Central memory CD8-positive, alpha-beta T cell (primary cell): ENCODE data around the gene SPDYE6.
A peak's percentile ranks its signal among the peaks of the same experiment; 100 is the strongest.
"Not testable (repeated sequence)": the region's sequence is repeated elsewhere in the genome, so short reads cannot be mapped to it uniquely, and the experiment has no call there.

Experiments
- ATAC-seq: fragments of 150-1000 bp; cut with Tn5 transposase; replicated peaks from 2 replicates; pipeline ENCODE4 v1.10.0; 2022; ENCODE audit warnings: mild to moderate bottlenecking, moderate FRiP score, moderate number of reproducible peaks; ENCODE audit not compliant: poor library complexity, severe bottlenecking; ENCODE audit errors: extremely low read depth
- DNase-seq, 2 donors: peaks; one replicate each; pipeline ENCODE4 v3.0.0; 2021; ENCODE audit warnings: low spot score in 2 of 2
- H3K27ac Mint-ChIP-seq: one replicate; pipeline ENCODE4 v1.8.0; 2022; ENCODE audit warnings: low read depth, mild to moderate bottlenecking, moderate library complexity, mixed read lengths
- H3K27me3 Mint-ChIP-seq: one replicate; pipeline ENCODE4 v1.8.0; 2022; ENCODE audit warnings: mixed read lengths
- H3K36me3 Mint-ChIP-seq: one replicate; pipeline ENCODE4 v1.8.0; 2022; ENCODE audit warnings: mild to moderate bottlenecking, moderate library complexity, mixed read lengths; ENCODE audit not compliant: insufficient read depth
- H3K4me1 Mint-ChIP-seq: one replicate; pipeline ENCODE4 v1.8.0; 2022; ENCODE audit warnings: mixed read lengths
- H3K4me3 Mint-ChIP-seq: one replicate; pipeline ENCODE4 v1.8.0; 2022; ENCODE audit warnings: mild to moderate bottlenecking, moderate library complexity, mixed read lengths
- H3K9me3 Mint-ChIP-seq: one replicate; pipeline ENCODE4 v1.8.0; 2022; ENCODE audit warnings: mixed read lengths

Gene SPDYE6

GRCh38 chr7:102303669-102304422 is 52.4 kb downstream of the SPDYE6 start:
- Mint-ChIP-seq H3K4me3 (no peak overlapping the region), H3K27me3 (no peaks in the 10 kb centered on the region), H3K27ac (peak overlapping the region; percentile 69)

GRCh38 chr7:102302025-102302424 is 54.2 kb downstream of the SPDYE6 start:
- peaks cover 20% of the 10 kb centered on the region for H3K4me1 Mint-ChIP-seq
- no peak for DNase-seq
- no peaks in the 10 kb centered on the region for H3K9me3 Mint-ChIP-seq
- H3K27me3 Mint-ChIP-seq, result no peaks in the 10 kb centered on the region
- peaks cover 5% of the 10 kb centered on the region for H3K36me3 Mint-ChIP-seq
- ATAC-seq, result no peak
- H3K27ac Mint-ChIP-seq, result no peak overlapping the region
- H3K4me3 Mint-ChIP-seq, result no peak overlapping the region

More at GRCh38 chr7:102303669-102304422, 52.4 kb downstream of the SPDYE6 start:
- DNase-seq, result no peak
- Mint-ChIP-seq H3K9me3 (no peaks in the 10 kb centered on the region), H3K36me3 (peaks cover 5% of the 10 kb centered on the region), H3K4me1 (peaks cover 28% of the 10 kb centered on the region)
- no peak for ATAC-seq

- not testable (repeated sequence) for H3K4me3 Mint-ChIP-seq, H3K9me3 Mint-ChIP-seq, H3K36me3 Mint-ChIP-seq, H3K27me3 Mint-ChIP-seq, H3K27ac Mint-ChIP-seq, DNase-seq, ATAC-seq
- peaks cover 13% of the 10 kb centered on the region for H3K4me1 Mint-ChIP-seq
These were observed 54.9 kb downstream of the SPDYE6 start for GRCh38 chr7:102301367-102301766.

DNA sequence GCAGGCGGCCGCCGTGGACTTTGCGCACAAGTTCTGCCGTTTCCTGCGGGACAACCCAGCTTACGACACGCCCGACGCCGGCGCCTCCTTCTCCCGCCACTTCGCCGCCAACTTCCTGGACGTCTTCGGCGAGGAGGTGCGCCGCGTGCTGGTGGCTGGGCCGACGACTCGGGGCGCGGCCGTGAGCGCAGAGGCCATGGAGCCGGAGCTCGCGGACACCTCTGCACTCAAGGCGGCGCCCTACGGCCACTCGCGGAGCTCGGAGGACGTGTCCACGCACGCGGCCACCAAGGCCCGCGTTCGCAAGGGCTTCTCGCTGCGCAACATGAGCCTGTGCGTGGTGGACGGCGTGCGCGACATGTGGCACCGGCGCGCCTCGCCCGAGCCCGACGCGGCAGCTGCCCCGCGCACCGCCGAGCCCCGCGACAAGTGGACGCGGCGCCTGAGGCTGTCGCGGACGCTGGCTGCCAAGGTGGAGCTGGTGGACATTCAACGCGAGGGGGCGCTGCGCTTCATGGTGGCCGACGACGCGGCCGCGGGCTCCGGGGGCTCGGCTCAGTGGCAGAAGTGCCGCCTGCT is 55.5 kb downstream of the SPDYE6 start:
- Mint-ChIP-seq H3K4me3 (no peak overlapping the region), H3K9me3 (no peaks in the 10 kb centered on the region), H3K4me1 (peaks cover 11% of the 10 kb centered on the region), H3K27ac (no peak overlapping the region), H3K27me3 (no peaks in the 10 kb centered on the region), H3K36me3 (peaks cover 7% of the 10 kb centered on the region)
- no peak for ATAC-seq
- DNase-seq, result no peak

DNA sequence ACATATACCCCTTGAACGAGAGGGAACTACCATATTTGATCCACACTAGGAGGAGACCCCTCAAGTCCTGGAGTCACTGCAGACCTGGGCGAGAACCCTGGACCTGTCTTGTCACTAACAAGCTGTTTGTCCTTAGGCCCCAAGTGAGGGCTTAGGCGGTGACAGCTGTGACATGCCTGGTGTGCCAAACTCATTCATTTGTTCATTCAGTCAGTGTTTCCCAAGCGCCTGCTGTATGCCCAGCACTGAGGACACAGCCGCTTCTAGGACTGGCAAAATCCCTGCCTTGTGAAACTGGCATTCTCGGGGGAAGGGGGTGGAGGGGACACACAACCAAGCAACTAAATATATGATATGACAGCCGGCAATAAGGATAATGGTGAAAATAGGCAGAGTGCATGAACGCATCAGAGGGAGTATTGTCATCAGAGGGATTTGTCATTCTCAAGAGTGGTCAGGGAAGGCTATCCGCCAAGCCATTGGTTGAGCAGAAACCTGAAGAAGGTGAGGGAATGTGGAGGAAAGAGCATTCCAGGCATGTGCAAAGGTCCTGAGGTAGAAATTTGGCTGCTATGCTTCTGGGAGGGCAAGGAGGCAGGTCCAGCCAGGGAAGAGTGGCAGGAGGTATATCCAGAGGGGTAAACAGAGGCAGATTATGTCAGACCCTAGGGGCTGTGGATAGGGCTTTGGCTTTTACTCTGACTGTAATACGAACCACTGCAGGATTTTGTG is 58.6 kb downstream of the SPDYE6 start:
- no peaks in the 10 kb centered on the region for H3K27me3 Mint-ChIP-seq
- no peak overlapping the region for H3K4me3 Mint-ChIP-seq
- DNase-seq (no peak), ATAC-seq (no peak)
- peaks cover 4% of the 10 kb centered on the region for H3K36me3 Mint-ChIP-seq
- no peaks in the 10 kb centered on the region for H3K4me1 Mint-ChIP-seq
- no peaks in the 10 kb centered on the region for H3K9me3 Mint-ChIP-seq
- H3K27ac Mint-ChIP-seq, result no peak overlapping the region

DNA sequence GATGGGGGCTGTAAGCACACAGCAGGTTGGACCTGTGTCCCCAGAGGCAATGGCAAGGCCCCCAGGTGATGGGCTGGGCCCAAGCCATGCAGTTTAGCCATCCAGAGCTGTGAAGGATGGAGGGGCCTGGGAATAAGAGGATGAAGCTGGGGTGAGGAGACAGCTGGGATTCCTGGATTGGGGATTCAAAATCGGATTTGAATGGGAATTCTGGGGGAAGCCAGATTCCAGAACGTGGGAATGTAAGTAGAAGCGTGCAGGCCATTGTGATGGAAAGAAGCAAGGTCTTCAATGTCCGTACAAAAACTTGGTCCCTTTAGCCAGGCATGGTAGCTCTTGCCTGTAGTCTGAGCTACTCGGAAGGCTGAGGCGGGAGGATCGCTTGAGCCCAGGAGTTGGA is 59.7 kb downstream of the SPDYE6 start:
- Mint-ChIP-seq H3K27ac (no peak overlapping the region), H3K4me1 (peaks cover 6% of the 10 kb centered on the region), H3K9me3 (no peaks in the 10 kb centered on the region), H3K27me3 (no peaks in the 10 kb centered on the region), H3K4me3 (no peak overlapping the region), H3K36me3 (peaks cover 6% of the 10 kb centered on the region)
- no peak for ATAC-seq
- no peak for DNase-seq

DNA sequence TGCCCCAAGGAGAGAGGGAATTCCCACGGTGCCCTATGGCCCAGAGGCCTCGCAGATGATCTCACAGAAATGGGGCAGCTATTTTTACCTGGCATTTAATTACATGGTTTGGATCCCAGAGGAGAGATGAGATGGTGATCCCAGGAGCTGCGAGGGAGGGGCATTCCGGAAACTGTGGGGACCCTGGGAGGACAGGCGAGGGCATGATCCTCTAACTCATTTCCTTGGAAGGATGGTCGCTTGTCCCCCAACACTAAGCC is 60.1 kb downstream of the SPDYE6 start:
- ATAC-seq (no peak), DNase-seq (no peak)
- no peaks in the 10 kb centered on the region for H3K27me3 Mint-ChIP-seq
- no peak overlapping the region for H3K27ac Mint-ChIP-seq
- peaks cover 10% of the 10 kb centered on the region for H3K4me1 Mint-ChIP-seq
- no peaks in the 10 kb centered on the region for H3K9me3 Mint-ChIP-seq
- H3K36me3 Mint-ChIP-seq, result peaks cover 6% of the 10 kb centered on the region
- no peak overlapping the region for H3K4me3 Mint-ChIP-seq
